GM23338 (cell line): Measurements from ENCODE around the gene WDR45B. TPM values are rescaled to one million over a fixed set of nuclear protein-coding genes. Genes with fewer than 3 reads are reported as not detected.
"Not testable (repeated sequence)": the region's sequence is repeated elsewhere in the genome, so short reads cannot be mapped to it uniquely, and the experiment has no call there.

Experiments
- ATAC-seq: fragments of 200-7000 bp; cut with Tn5 transposase; 3 replicates; pipeline ENCODE4 v1.9.1; 2020
- DNase-seq: peaks from one replicate; pipeline ENCODE4 v3.0.0-alpha.2; 2015; ENCODE audit warnings: low spot score
- H2AFZ ChIP-seq: fragments of 200-600 bp; sonication (generic); 2 replicates; pipeline ENCODE4 v1.8.0; 2016; ENCODE audit warnings: antibody characterized with exemption, mild to moderate bottlenecking, moderate library complexity
- H3F3A ChIP-seq: fragments of 200-600 bp; sonication (generic); replicated peaks from 2 replicates; pipeline ENCODE4 v1.8.0; 2017; ENCODE audit warnings: antibody characterized with exemption, mixed run types, low read depth
- H3K27ac ChIP-seq: fragments of 200-600 bp; sonication (generic); 2 replicates; pipeline ENCODE4 v1.6.1; 2016; ENCODE audit warnings: low read depth
- H3K27me3 ChIP-seq: fragments of 200-600 bp; sonication (generic); 2 replicates; pipeline ENCODE4 v1.8.0; 2016; ENCODE audit warnings: mild to moderate bottlenecking, mixed run types, moderate library complexity; ENCODE audit not compliant: insufficient read depth
- H3K36me3 ChIP-seq: fragments of 200-600 bp; sonication (generic); 2 replicates; pipeline ENCODE4 v1.8.0; 2016; ENCODE audit warnings: mild to moderate bottlenecking; ENCODE audit not compliant: insufficient read depth
- H3K4me1 ChIP-seq: fragments of 200-600 bp; sonication (generic); 2 replicates; pipeline ENCODE4 v1.8.0; 2016; ENCODE audit warnings: mild to moderate bottlenecking, moderate library complexity; ENCODE audit not compliant: insufficient read depth
- H3K4me2 ChIP-seq: fragments of 200-600 bp; sonication (generic); 2 replicates; pipeline ENCODE4 v1.7.1; 2017; ENCODE audit warnings: mixed run types
- H3K4me3 ChIP-seq: fragments of 200-600 bp; sonication (generic); 2 replicates; pipeline ENCODE4 v1.6.1; 2016; ENCODE audit warnings: mixed run types
- H3K79me2 ChIP-seq: fragments of 200-600 bp; sonication (generic); replicated peaks from 2 replicates; pipeline ENCODE4 v1.8.0; 2017; ENCODE audit warnings: mild to moderate bottlenecking; ENCODE audit not compliant: insufficient read depth
- H3K9me2 ChIP-seq: fragments of 200-600 bp; sonication (generic); 2 replicates; pipeline ENCODE4 v1.8.0; 2017; ENCODE audit not compliant: insufficient read depth
- H4K20me1 ChIP-seq: fragments of 200-600 bp; sonication (generic); replicated peaks from 2 replicates; pipeline ENCODE4 v1.8.0; 2017; ENCODE audit warnings: mild to moderate bottlenecking; ENCODE audit not compliant: insufficient read depth
- H3K27ac Mint-ChIP-seq: 2 replicates; pipeline ENCODE4 v1.8.0; 2020; ENCODE audit warnings: inconsistent platforms, mild to moderate bottlenecking, moderate library complexity, mixed read lengths
- H3K27me3 Mint-ChIP-seq: 3 replicates; pipeline ENCODE4 v1.8.0; 2022; ENCODE audit warnings: low read depth, mild to moderate bottlenecking, moderate library complexity, mixed read lengths, inconsistent platforms; ENCODE audit not compliant: insufficient read depth, poor library complexity
- H3K36me3 Mint-ChIP-seq: 3 replicates; pipeline ENCODE4 v1.8.0; 2021; ENCODE audit warnings: low read depth, mild to moderate bottlenecking, inconsistent platforms, moderate library complexity, mixed read lengths
- H3K4me1 Mint-ChIP-seq: 3 replicates; pipeline ENCODE4 v1.8.0; 2020; ENCODE audit warnings: mild to moderate bottlenecking, inconsistent platforms, mixed read lengths
- H3K4me3 Mint-ChIP-seq: 3 replicates; pipeline ENCODE4 v1.8.0; 2021; ENCODE audit warnings: moderate library complexity, mild to moderate bottlenecking, inconsistent platforms, mixed read lengths
- H3K9me3 Mint-ChIP-seq: 3 replicates; pipeline ENCODE4 v1.8.0; 2020; ENCODE audit warnings: moderate library complexity, mild to moderate bottlenecking, inconsistent platforms, mixed read lengths
- EZH2 ChIP-seq: fragments of 200-600 bp; sonication (generic); IDR thresholded peaks from one replicate; pipeline ENCODE4 v1.8.0; 2017; ENCODE audit warnings: antibody characterized with exemption, mild to moderate bottlenecking, low read depth; ENCODE audit not compliant: unreplicated experiment
- NANOG ChIP-seq: IDR thresholded peaks from 2 replicates; pipeline ENCODE4 v1.6.1; 2016; ENCODE audit warnings: antibody characterized with exemption, borderline replicate concordance
- polyA plus RNA-seq: library from polyadenylated mRNA; unstranded; fragments of >200 nt; fragmentation: Nextera tagmentation; extraction: Ambion mirVana; gene quantifications from 2 replicates; pipeline ENCODE4 v1.2.1, GENCODE V29; 2016
- total RNA-seq: library from RNA; depleted of rRNA; stranded (reverse); fragments of >200 nt; shearing (Covaris generic); gene quantifications from 2 replicates; pipeline ENCODE4 v1.2.3, GENCODE V29; 2014
- TF ChIP-seq, protein P1 (sequence below): fragments of 250-450 bp; sonication (Bioruptor Pico); IDR thresholded peaks from 2 replicates; pipeline ENCODE4 v1.5.0; 2020; ENCODE audit warnings: mild to moderate bottlenecking, moderate library complexity

The WDR45B gene
- total and polyA plus RNA-seq, 2 experiments from 2014 or later = 69.4 to 96.4 TPM

DNA sequence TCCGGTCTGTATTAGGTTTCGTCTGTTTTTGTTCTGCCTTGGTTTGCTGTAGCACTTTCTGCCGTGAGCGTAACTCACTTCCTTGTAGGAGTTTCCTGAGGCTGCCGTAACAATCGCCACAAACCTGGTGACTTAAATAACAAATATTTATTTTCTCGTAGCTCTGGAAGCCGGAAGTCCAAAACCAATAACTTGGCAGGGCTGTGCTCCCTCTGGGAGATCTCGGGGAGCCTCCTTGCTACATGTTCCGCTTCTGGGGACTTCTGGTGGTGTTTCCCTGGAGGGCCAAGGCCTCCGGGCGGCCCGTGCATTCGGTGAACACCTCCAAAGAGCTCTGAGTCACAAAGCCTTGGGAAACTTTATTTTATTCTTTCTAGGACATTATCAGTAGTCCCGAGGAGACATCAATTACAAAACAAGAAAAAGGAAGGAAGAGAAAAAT, 6.8 kb upstream of the WDR45B start:
- no peak overlapping the region for H2AFZ ChIP-seq

DNA sequence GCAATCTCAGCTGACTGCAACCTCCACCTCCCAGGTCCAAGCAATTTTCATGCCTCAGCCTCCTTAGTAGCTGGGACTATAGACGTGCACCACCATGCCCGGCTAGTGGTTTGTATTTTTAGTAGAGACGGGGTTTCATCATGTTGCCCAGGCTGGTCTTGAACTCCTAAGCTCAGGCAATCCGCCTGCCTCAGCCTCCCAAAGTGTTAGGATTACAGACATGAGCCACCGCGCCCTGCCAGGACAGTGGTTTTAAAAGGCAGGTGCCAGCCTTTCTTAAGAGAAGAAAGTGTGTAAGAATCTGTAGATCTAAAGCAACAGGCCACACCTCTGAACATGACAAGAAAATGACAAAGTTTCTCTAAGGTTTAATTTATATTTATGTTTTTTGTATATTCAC, 6.4 kb upstream of the WDR45B start:
- not testable (repeated sequence) for H3K4me3 ChIP-seq, H3K4me1 Mint-ChIP-seq, H3K4me2 ChIP-seq, H3K27ac Mint-ChIP-seq, DNase-seq, H3K36me3 ChIP-seq, H3K4me1 ChIP-seq, H2AFZ ChIP-seq, H3K9me2 ChIP-seq, H3K27me3 ChIP-seq, H3K4me3 Mint-ChIP-seq, H4K20me1 ChIP-seq, H3K9me3 Mint-ChIP-seq, H3K27ac ChIP-seq, H3F3A ChIP-seq, ATAC-seq, H3K36me3 Mint-ChIP-seq, H3K79me2 ChIP-seq
- H3K27me3 Mint-ChIP-seq = peaks cover 10% of the 10 kb centered on the region

More for the DNA sequence above, 6.8 kb upstream of the WDR45B start:
- Histone ChIP-seq H3K4me3 (no peak overlapping the region), H3F3A (no peaks in the 10 kb centered on the region), H3K79me2 (no peaks in the 10 kb centered on the region), H3K36me3 (no peaks in the 10 kb centered on the region), H3K4me1 (no peaks in the 10 kb centered on the region), H3K9me2 (no peaks in the 10 kb centered on the region), H3K27me3 (no peaks in the 10 kb centered on the region), H3K27ac (no peak overlapping the region), H4K20me1 (no peaks in the 10 kb centered on the region), H3K4me2 (no peak overlapping the region)
- H3K4me3 Mint-ChIP-seq = no peak overlapping the region
- peaks cover 13% of the 10 kb centered on the region for H3K27me3 Mint-ChIP-seq
- no peaks in the 10 kb centered on the region; the same call in 2 of the 3 replicates for H3K36me3 Mint-ChIP-seq
- DNase-seq = no peak
- H3K9me3 Mint-ChIP-seq = peaks cover 4% of the 10 kb centered on the region; the same call in 1 of the 3 replicates
- TF ChIP-seq, protein P1, sequence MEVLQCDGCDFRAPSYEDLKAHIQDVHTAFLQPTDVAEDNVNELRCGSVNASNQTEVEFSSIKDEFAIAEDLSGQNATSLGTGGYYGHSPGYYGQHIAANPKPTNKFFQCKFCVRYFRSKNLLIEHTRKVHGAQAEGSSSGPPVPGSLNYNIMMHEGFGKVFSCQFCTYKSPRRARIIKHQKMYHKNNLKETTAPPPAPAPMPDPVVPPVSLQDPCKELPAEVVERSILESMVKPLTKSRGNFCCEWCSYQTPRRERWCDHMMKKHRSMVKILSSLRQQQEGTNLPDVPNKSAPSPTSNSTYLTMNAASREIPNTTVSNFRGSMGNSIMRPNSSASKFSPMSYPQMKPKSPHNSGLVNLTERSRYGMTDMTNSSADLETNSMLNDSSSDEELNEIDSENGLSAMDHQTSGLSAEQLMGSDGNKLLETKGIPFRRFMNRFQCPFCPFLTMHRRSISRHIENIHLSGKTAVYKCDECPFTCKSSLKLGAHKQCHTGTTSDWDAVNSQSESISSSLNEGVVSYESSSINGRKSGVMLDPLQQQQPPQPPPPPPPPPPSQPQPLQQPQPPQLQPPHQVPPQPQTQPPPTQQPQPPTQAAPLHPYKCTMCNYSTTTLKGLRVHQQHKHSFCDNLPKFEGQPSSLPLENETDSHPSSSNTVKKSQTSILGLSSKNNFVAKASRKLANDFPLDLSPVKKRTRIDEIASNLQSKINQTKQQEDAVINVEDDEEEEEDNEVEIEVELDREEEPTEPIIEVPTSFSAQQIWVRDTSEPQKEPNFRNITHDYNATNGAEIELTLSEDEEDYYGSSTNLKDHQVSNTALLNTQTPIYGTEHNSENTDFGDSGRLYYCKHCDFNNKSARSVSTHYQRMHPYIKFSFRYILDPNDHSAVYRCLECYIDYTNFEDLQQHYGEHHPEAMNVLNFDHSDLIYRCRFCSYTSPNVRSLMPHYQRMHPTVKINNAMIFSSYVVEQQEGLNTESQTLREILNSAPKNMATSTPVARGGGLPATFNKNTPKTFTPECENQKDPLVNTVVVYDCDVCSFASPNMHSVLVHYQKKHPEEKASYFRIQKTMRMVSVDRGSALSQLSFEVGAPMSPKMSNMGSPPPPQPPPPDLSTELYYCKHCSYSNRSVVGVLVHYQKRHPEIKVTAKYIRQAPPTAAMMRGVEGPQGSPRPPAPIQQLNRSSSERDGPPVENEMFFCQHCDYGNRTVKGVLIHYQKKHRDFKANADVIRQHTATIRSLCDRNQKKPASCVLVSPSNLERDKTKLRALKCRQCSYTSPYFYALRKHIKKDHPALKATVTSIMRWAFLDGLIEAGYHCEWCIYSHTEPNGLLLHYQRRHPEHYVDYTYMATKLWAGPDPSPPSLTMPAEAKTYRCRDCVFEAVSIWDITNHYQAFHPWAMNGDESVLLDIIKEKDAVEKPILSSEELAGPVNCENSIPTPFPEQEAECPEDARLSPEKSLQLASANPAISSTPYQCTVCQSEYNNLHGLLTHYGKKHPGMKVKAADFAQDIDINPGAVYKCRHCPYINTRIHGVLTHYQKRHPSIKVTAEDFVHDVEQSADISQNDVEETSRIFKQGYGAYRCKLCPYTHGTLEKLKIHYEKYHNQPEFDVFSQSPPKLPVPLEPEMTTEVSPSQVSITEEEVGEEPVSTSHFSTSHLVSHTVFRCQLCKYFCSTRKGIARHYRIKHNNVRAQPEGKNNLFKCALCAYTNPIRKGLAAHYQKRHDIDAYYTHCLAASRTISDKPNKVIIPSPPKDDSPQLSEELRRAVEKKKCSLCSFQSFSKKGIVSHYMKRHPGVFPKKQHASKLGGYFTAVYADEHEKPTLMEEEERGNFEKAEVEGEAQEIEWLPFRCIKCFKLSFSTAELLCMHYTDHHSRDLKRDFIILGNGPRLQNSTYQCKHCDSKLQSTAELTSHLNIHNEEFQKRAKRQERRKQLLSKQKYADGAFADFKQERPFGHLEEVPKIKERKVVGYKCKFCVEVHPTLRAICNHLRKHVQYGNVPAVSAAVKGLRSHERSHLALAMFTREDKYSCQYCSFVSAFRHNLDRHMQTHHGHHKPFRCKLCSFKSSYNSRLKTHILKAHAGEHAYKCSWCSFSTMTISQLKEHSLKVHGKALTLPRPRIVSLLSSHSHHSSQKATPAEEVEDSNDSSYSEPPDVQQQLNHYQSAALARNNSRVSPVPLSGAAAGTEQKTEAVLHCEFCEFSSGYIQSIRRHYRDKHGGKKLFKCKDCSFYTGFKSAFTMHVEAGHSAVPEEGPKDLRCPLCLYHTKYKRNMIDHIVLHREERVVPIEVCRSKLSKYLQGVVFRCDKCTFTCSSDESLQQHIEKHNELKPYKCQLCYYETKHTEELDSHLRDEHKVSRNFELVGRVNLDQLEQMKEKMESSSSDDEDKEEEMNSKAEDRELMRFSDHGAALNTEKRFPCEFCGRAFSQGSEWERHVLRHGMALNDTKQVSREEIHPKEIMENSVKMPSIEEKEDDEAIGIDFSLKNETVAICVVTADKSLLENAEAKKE (CRISPR knock-in tag) = no peak
- TF ChIP-seq NANOG = no peak
- no peak for TF ChIP-seq EZH2
- no peak for ATAC-seq
- no peaks in the 10 kb centered on the region for H3K4me1 Mint-ChIP-seq
- no peak overlapping the region for H3K27ac Mint-ChIP-seq
